ENCODE measurements around the gene TXK.

DNA sequence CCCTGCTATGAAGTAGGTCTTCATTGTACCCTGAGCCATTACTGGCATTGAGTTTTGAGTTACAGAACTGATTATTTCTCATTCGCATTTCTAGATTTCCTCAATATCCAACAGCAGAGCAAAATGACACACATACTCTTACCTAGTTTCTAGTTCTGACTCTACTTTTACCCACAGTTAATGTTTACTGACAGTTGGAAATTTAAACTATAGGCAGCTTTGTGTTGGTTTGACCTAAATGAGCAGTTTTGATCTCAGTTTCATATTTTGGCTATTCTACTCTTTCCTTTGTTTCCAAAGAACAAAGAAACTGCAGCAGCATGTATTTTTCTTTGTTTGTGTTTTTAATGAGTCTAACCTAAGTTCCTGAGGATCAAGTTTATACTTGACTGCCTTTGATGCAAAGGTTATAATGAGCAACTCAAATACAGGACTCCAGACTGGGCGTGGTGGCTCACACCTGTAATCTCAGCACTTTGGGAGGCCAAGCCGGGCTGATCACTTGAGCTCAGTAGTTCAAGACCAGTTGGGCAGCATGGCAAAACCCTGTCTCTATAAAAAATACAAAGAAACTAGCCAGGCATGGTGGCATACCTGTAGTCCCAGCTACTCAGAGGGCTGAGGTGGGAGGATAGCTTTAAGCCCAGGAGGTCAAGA, 30.4 kb downstream of the TXK start:
- TF ChIP-seq, protein P1, sequence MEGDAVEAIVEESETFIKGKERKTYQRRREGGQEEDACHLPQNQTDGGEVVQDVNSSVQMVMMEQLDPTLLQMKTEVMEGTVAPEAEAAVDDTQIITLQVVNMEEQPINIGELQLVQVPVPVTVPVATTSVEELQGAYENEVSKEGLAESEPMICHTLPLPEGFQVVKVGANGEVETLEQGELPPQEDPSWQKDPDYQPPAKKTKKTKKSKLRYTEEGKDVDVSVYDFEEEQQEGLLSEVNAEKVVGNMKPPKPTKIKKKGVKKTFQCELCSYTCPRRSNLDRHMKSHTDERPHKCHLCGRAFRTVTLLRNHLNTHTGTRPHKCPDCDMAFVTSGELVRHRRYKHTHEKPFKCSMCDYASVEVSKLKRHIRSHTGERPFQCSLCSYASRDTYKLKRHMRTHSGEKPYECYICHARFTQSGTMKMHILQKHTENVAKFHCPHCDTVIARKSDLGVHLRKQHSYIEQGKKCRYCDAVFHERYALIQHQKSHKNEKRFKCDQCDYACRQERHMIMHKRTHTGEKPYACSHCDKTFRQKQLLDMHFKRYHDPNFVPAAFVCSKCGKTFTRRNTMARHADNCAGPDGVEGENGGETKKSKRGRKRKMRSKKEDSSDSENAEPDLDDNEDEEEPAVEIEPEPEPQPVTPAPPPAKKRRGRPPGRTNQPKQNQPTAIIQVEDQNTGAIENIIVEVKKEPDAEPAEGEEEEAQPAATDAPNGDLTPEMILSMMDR (IDR thresholded peaks at IDR 0.05), result no peak
- TF ChIP-seq POLR2A (IDR thresholded peaks at IDR 0.05), result no peak

All from right lobe of liver (tissue), 4 donors.